ENCODE measurements around the gene C13orf46. TPM values are rescaled to one million over a fixed set of nuclear protein-coding genes. Genes with fewer than 3 reads are reported as not detected.

Gene C13orf46
- total and polyA plus RNA-seq, 2 experiments from 2014 or later, result 0.20 to 0.23 TPM

Other genes with a start within 250 kb of the C13orf46 start
- gene TMEM255B, start 214.8 kb downstream of the C13orf46 start, total RNA-seq, result 0.10 and 1.5 TPM in 2 replicates
- gene TMEM255B, start 214.8 kb downstream of the C13orf46 start, polyA plus RNA-seq, result 4.0 and 6.3 TPM in 2 replicates
- gene GAS6, start 110.0 kb downstream of the C13orf46 start, total RNA-seq, result 62.5 and 70.0 TPM in 2 replicates
- gene GAS6, start 110.0 kb downstream of the C13orf46 start, polyA plus RNA-seq, result 146 and 163 TPM in 2 replicates
- 4.3 and 6.1 TPM in 2 replicates for gene RASA3, start 158.5 kb upstream of the C13orf46 start, total RNA-seq
- gene RASA3, start 158.5 kb upstream of the C13orf46 start, polyA plus RNA-seq, result 5.6 and 5.8 TPM in 2 replicates
- gene CFAP97D2, start 205.2 kb upstream of the C13orf46 start, total RNA-seq, result not detected in 2 replicates
- gene CFAP97D2, start 205.2 kb upstream of the C13orf46 start, polyA plus RNA-seq, result not detected in 2 replicates